ENCODE measurements around the gene GH1. TPM values are rescaled to one million over a fixed set of nuclear protein-coding genes. Genes with fewer than 3 reads are reported as not detected.

The GH1 gene
- total RNA-seq, 1 experiment from 2014 or later, result not detected

DNA sequence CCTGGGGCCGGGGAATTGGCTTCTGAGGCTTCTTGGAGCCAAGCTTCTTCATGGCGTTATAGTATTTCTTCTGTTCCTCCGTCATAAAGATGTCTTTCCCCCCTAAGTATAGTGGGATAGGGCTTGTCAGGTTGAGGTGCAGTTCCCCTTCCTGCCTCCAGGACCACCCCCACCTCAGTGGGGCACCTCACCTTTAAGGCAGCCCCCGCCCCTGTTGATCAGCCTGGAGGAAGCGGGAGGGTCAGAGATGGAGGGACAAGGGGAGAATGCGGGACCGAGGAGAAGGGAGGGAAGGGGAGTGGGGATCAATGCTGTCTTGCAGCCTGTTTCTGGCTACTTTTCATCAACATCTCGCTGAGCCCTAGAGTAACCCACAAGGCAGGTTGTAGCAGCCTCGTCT, 25.1 kb upstream of the GH1 start:
- BruUV-seq (replicated peaks), result no TSS peak
- ATAC-seq (no peak), DNase-seq (ENCODE audit: low read depth, low spot score) (no peak)
- Histone ChIP-seq H3K4me1 (ENCODE audit: control insufficient read depth, insufficient read depth, low read length) (no peaks in the 10 kb centered on the region), H3K4me3 (ENCODE audit: low read depth in 2 of 2, low read length in 2 of 2) (no peak overlapping the region), H3K36me3 (ENCODE audit: control insufficient read depth, insufficient read depth, low read length) (no peaks in the 10 kb centered on the region), H3K27ac (ENCODE audit: low read length) (no peak overlapping the region), H3K9me3 (ENCODE audit: control insufficient read depth, insufficient read depth, low read depth, low read length) (no peaks in the 10 kb centered on the region), H3K27me3 (ENCODE audit: control insufficient read depth, insufficient read depth, low read length) (no peaks in the 10 kb centered on the region)
- intact Hi-C loops (cut with micrococcal nuclease; ENCODE audit: unreplicated experiment), result no loop called here
- POLR2A ChIA-PET, result no interaction called here
- CTCF ChIA-PET, result no interaction called here
- in situ Hi-C loops (cut with HindIII; ENCODE audit: low pct_unique_long_range_greater_than_20kb, low sequenced_read_pairs), result no loop called here
- TF ChIP-seq, protein P1, sequence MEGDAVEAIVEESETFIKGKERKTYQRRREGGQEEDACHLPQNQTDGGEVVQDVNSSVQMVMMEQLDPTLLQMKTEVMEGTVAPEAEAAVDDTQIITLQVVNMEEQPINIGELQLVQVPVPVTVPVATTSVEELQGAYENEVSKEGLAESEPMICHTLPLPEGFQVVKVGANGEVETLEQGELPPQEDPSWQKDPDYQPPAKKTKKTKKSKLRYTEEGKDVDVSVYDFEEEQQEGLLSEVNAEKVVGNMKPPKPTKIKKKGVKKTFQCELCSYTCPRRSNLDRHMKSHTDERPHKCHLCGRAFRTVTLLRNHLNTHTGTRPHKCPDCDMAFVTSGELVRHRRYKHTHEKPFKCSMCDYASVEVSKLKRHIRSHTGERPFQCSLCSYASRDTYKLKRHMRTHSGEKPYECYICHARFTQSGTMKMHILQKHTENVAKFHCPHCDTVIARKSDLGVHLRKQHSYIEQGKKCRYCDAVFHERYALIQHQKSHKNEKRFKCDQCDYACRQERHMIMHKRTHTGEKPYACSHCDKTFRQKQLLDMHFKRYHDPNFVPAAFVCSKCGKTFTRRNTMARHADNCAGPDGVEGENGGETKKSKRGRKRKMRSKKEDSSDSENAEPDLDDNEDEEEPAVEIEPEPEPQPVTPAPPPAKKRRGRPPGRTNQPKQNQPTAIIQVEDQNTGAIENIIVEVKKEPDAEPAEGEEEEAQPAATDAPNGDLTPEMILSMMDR (IDR thresholded peaks at IDR 0.05), result no peak
- TF ChIP-seq POLR2AphosphoS5 (IDR thresholded peaks at IDR 0.05; ENCODE audit: low read depth, low read length), result no peak
- no peak for TF ChIP-seq SIN3A (IDR thresholded peaks at IDR 0.05; ENCODE audit: borderline replicate concordance, insufficient read depth, low read depth, low read length)
- no peak for TF ChIP-seq REST (IDR thresholded peaks at IDR 0.05; ENCODE audit: insufficient read depth in 1 of 2, low read depth in 2 of 2, low read length in 1 of 2)
- no peak for TF ChIP-seq TCF7L2 (IDR thresholded peaks at IDR 0.05; ENCODE audit: low read depth, low read length)

- ChIA-PET CTCF (no interaction called here), POLR2A (no interaction called here)
- Histone ChIP-seq H3K4me1 (ENCODE audit: control insufficient read depth, insufficient read depth, low read length) (no peaks in the 10 kb centered on the region), H3K36me3 (ENCODE audit: control insufficient read depth, insufficient read depth, low read length) (no peaks in the 10 kb centered on the region), H3K4me3 (ENCODE audit: low read depth in 2 of 2, low read length in 2 of 2) (no peak overlapping the region), H3K27ac (ENCODE audit: low read length) (no peak overlapping the region), H3K9me3 (ENCODE audit: control insufficient read depth, insufficient read depth, low read depth, low read length) (no peaks in the 10 kb centered on the region), H3K27me3 (ENCODE audit: control insufficient read depth, insufficient read depth, low read length) (no peaks in the 10 kb centered on the region)
- in situ Hi-C loops (cut with HindIII; ENCODE audit: low pct_unique_long_range_greater_than_20kb, low sequenced_read_pairs) (no loop called here), intact Hi-C loops (cut with micrococcal nuclease; ENCODE audit: unreplicated experiment) (no loop called here)
- no TSS peak for BruUV-seq (replicated peaks)
- DNase-seq (ENCODE audit: low read depth, low spot score) (no peak), ATAC-seq (no peak)
- TF ChIP-seq SIN3A (IDR thresholded peaks at IDR 0.05; ENCODE audit: borderline replicate concordance, insufficient read depth, low read depth, low read length) (no peak), POLR2AphosphoS5 (IDR thresholded peaks at IDR 0.05; ENCODE audit: low read depth, low read length) (no peak), TCF7L2 (IDR thresholded peaks at IDR 0.05; ENCODE audit: low read depth, low read length) (no peak), REST (IDR thresholded peaks at IDR 0.05; ENCODE audit: insufficient read depth in 1 of 2, low read depth in 2 of 2, low read length in 1 of 2) (no peak)
- TF ChIP-seq, protein P1 (IDR thresholded peaks at IDR 0.05), result no peak
Measured at GRCh38 chr17:63942309-63942985, 23.8 kb upstream of the GH1 start.

All from Panc1 (cell line).